Measurements from ENCODE around the gene LAMB4. TPM values are rescaled to one million over a fixed set of nuclear protein-coding genes. Genes with fewer than 3 reads are reported as not detected.

LAMB4 gene
- total RNA-seq, 4 donors from 2014 or later = 0.15 to 8.1 (median 1.7) TPM

GRCh38 chr7:107995184-107996071 is 134.7 kb downstream of the LAMB4 start:
- intact Hi-C loops (cut with DNase I) = no loop called here
- peak; percentile 79 to 80 for DNase-seq
- TF ChIP-seq POLR2A (IDR thresholded peaks at IDR 0.05) (no peak), CTCF (IDR thresholded peaks at IDR 0.05) (no peak)
- no peak overlapping the region for H3K4me3 ChIP-seq (replicated peaks in 1 of 3)
- H3K4me1 ChIP-seq = peaks cover 32 to 54% of the 10 kb centered on the region in 2 donors
- no peaks in the 10 kb centered on the region for H3K27me3 ChIP-seq
- H3K9me3 ChIP-seq = no peaks in the 10 kb centered on the region
- peak overlapping the region; percentile 5 to 73 (median 70) for H3K27ac ChIP-seq
- WGBS, 2 donors = 6 to 9% methylated on average over 6 of the region's 6 CpGs
- H3K36me3 ChIP-seq = peaks cover 2 to 8% of the 10 kb centered on the region in 2 donors

- no peak for DNase-seq
- Histone ChIP-seq H3K9me3 (no peaks in the 10 kb centered on the region), H3K27me3 (no peaks in the 10 kb centered on the region), H3K36me3 (peaks cover 0 to 8% of the 10 kb centered on the region in 2 donors), H3K4me1 (peaks cover 29 to 45% of the 10 kb centered on the region in 2 donors), H3K4me3 (replicated peaks in 1 of 3) (no peak overlapping the region), H3K27ac (peak overlapping the region; percentile 5 to 73 (median 70))
- TF ChIP-seq POLR2A (IDR thresholded peaks at IDR 0.05) = no peak
- TF ChIP-seq CTCF (IDR thresholded peaks at IDR 0.05) = no peak
- WGBS, 2 donors = 58 to 67% methylated on average over 2 of the region's 2 CpGs
- intact Hi-C loops (cut with DNase I) = no loop called here
Observed at GRCh38 chr7:107994421-107995030, 135.6 kb downstream of the LAMB4 start.

- H3K4me1 ChIP-seq = peaks cover 27 to 39% of the 10 kb centered on the region in 2 donors
- DNase-seq = no peak
- peak overlapping the region in 2 of 3 donors; percentile 70 to 73 for H3K27ac ChIP-seq
- intact Hi-C loops (cut with DNase I) = no loop called here
- WGBS, 2 donors = 100% methylated on average over 1 of the region's 1 CpG
- peaks cover 0 to 8% of the 10 kb centered on the region in 2 donors for H3K36me3 ChIP-seq
- H3K27me3 ChIP-seq = no peaks in the 10 kb centered on the region
- TF ChIP-seq POLR2A (IDR thresholded peaks at IDR 0.05) (no peak), CTCF (IDR thresholded peaks at IDR 0.05) (no peak)
- H3K9me3 ChIP-seq = no peaks in the 10 kb centered on the region
- H3K4me3 ChIP-seq (replicated peaks in 1 of 3) = no peak overlapping the region
Observed at GRCh38 chr7:107993891-107994291, 136.3 kb downstream of the LAMB4 start.

- 61 to 85% methylated on average over 9 of the region's 9 CpGs for WGBS, 2 donors
- Histone ChIP-seq H3K4me1 (peaks cover 6 to 12% of the 10 kb centered on the region in 2 donors), H3K4me3 (replicated peaks in 1 of 3) (no peak overlapping the region), H3K27me3 (no peaks in the 10 kb centered on the region), H3K27ac (peak overlapping the region in 2 of 3 donors; percentile 24 to 30), H3K9me3 (no peaks in the 10 kb centered on the region), H3K36me3 (peaks cover 8 to 20% of the 10 kb centered on the region in 2 donors)
- DNase-seq = no peak
- intact Hi-C loops (cut with DNase I) = loop anchor here (10.0 kb wide), 1 partner anchor 155 kb away; no protein-coding TSS in a partner anchor
- TF ChIP-seq CTCF (IDR thresholded peaks at IDR 0.05) (no peak), POLR2A (IDR thresholded peaks at IDR 0.05) (no peak)
Observed at GRCh38 chr7:107989618-107990373, 140.4 kb downstream of the LAMB4 start.
